ENCODE measurements around the gene EHBP1.

DNA sequence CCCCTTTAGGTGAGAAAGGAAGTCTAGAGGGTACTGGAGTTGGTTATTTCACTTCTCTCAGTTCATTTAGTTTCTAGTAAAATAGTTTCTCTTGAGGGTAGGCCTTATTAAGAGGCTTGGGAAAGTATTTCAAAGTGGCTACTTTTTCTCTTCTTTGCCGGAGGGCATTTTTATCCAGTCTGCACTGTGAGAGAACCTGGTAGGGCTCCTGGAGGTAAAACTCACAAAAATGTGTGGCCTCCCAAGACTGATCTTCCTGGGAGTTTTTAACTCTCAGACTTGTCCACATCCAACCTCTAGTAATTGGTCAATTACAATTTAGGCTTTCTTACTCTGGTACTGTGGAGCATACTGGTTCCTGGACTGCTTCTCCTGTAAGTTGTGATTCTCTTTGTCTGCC, 28.0 kb downstream of the EHBP1 start:
- TF ChIP-seq, protein P1, sequence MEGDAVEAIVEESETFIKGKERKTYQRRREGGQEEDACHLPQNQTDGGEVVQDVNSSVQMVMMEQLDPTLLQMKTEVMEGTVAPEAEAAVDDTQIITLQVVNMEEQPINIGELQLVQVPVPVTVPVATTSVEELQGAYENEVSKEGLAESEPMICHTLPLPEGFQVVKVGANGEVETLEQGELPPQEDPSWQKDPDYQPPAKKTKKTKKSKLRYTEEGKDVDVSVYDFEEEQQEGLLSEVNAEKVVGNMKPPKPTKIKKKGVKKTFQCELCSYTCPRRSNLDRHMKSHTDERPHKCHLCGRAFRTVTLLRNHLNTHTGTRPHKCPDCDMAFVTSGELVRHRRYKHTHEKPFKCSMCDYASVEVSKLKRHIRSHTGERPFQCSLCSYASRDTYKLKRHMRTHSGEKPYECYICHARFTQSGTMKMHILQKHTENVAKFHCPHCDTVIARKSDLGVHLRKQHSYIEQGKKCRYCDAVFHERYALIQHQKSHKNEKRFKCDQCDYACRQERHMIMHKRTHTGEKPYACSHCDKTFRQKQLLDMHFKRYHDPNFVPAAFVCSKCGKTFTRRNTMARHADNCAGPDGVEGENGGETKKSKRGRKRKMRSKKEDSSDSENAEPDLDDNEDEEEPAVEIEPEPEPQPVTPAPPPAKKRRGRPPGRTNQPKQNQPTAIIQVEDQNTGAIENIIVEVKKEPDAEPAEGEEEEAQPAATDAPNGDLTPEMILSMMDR (IDR thresholded peaks at IDR 0.05) = no peak
- TF ChIP-seq POLR2A (IDR thresholded peaks at IDR 0.05) = no peak
- no peak for TF ChIP-seq EP300 (IDR thresholded peaks at IDR 0.05)
- no peak for TF ChIP-seq POLR2AphosphoS5 (IDR thresholded peaks at IDR 0.05)

Measured in upper lobe of left lung (tissue), 4 donors.